H1 (cell line): ENCODE data around the gene PIK3R3.

Source experiments
- CREB1 ChIP-seq: IDR thresholded peaks from 2 replicates; pipeline ENCODE4 v1.6.1; 2012; ENCODE audit warnings: inconsistent platforms
- EP300 ChIP-seq, 2 experiments: IDR thresholded peaks; 1 replicate in 1 of 2; 2 replicates in 1 of 2; pipeline ENCODE4 v1.6.1; 2011 to 2012; ENCODE audit warnings: low read depth in 2 of 2, low read length in 2 of 2, mild to moderate bottlenecking in 2 of 2, borderline replicate concordance in 1 of 2, inconsistent platforms in 1 of 2, moderate library complexity in 1 of 2
- EZH2 ChIP-seq: fragments of 200-600 bp; sonication (generic); IDR thresholded peaks from 2 replicates; pipeline ENCODE4 v1.7.1; 2012; ENCODE audit warnings: low read depth, mild to moderate bottlenecking, moderate library complexity, low read length, inconsistent platforms; ENCODE audit not compliant: severe bottlenecking
- GABPA ChIP-seq: IDR thresholded peaks from 2 replicates; pipeline ENCODE4 v1.6.1; 2011; ENCODE audit warnings: mild to moderate bottlenecking, low read length, moderate library complexity, borderline replicate concordance; ENCODE audit not compliant: insufficient read depth
- KDM5A ChIP-seq: fragments of 200-600 bp; IDR thresholded peaks from 2 replicates; pipeline ENCODE4 v1.7.1; 2012; ENCODE audit warnings: mild to moderate bottlenecking, low read length, inconsistent platforms, mixed read lengths
- POLR2A ChIP-seq, 2 experiments: IDR thresholded peaks; 1 replicate in 1 of 2; 2 replicates in 1 of 2; pipeline ENCODE4 v1.6.1; 2011; ENCODE audit warnings: low read depth in 2 of 2, low read length in 2 of 2, mild to moderate bottlenecking in 2 of 2; ENCODE audit errors: control extremely low read depth in 1 of 2
- RAD21 ChIP-seq, 2 experiments: IDR thresholded peaks in 1 of 2; conservative IDR thresholded peaks in 1 of 2; 2 replicates each; pipeline ENCODE4 v1.6.1; 2011; ENCODE audit warnings: low read depth in 2 of 2, low read length in 2 of 2, improper control_type of control experiment in 1 of 2, inconsistent platforms in 1 of 2, mild to moderate bottlenecking in 1 of 2, moderate library complexity in 1 of 2
- TF ChIP-seq, protein P1 (sequence below), 3 experiments: IDR thresholded peaks; 1 replicate in 2 of 3; 2 replicates in 1 of 3; pipeline versions ENCODE4 v1.5.1 to v1.6.1; 2011; ENCODE audit warnings: low read length in 3 of 3, mild to moderate bottlenecking in 3 of 3, inconsistent platforms in 2 of 3, low read depth in 1 of 3, moderate library complexity in 1 of 3; ENCODE audit not compliant: insufficient read depth in 1 of 3; ENCODE audit errors: control extremely low read depth in 1 of 3
- TF ChIP-seq, protein P2 (sequence below): IDR thresholded peaks from 2 replicates; pipeline ENCODE4 v1.6.1; 2011; ENCODE audit warnings: low read depth, mild to moderate bottlenecking, low read length; ENCODE audit not compliant: insufficient read depth
- TF ChIP-seq, protein P3 (sequence below): IDR thresholded peaks from 2 replicates; pipeline ENCODE4 v1.6.1; 2011; ENCODE audit warnings: low read length, improper control_type of control experiment

DNA sequence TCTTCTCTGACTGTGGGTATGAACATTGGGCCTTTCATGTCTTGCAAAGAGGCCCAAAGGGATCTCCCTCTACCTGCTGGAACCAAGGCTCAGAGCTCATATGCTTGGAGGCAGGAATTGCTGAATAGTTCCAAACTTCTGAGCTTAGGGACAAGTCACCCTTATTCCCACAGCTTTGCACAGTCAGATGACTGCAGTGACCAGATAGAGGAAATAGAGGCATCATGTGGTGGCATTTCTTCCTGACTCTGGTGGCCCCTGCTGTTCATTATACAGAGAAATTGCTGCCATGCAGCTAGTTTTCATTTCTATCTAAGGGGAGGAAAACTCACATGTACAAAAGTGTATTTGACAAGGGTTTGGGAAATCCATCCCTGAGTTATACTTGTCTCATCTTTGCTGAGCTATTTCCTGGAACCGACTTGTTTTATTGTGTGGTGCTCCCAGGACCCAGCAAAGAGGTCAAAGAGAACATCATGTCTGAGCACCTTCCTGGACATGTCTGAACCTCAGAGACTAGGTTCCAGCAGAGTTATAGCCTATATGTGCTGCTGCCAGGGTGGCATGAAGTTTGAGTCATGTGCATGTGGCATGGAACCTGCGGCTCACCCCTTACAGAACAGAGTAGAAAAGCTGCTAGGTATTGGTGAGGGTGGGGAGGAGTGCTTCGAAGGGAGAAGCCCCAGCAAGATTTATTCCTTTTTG, 131.2 kb downstream of the PIK3R3 start:
- TF ChIP-seq KDM5A, result no peak
- no peak for TF ChIP-seq EZH2
- TF ChIP-seq, protein P1, sequence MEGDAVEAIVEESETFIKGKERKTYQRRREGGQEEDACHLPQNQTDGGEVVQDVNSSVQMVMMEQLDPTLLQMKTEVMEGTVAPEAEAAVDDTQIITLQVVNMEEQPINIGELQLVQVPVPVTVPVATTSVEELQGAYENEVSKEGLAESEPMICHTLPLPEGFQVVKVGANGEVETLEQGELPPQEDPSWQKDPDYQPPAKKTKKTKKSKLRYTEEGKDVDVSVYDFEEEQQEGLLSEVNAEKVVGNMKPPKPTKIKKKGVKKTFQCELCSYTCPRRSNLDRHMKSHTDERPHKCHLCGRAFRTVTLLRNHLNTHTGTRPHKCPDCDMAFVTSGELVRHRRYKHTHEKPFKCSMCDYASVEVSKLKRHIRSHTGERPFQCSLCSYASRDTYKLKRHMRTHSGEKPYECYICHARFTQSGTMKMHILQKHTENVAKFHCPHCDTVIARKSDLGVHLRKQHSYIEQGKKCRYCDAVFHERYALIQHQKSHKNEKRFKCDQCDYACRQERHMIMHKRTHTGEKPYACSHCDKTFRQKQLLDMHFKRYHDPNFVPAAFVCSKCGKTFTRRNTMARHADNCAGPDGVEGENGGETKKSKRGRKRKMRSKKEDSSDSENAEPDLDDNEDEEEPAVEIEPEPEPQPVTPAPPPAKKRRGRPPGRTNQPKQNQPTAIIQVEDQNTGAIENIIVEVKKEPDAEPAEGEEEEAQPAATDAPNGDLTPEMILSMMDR (IDR thresholded peaks at IDR 0.05; ENCODE audit: control extremely low read depth in 1 of 3, insufficient read depth in 1 of 3, low read depth in 1 of 3, low read length in 3 of 3), result no peak
- TF ChIP-seq EP300 (IDR thresholded peaks at IDR 0.05; ENCODE audit: borderline replicate concordance in 1 of 2, low read depth in 2 of 2, low read length in 2 of 2), result no peak
- no peak for TF ChIP-seq GABPA
- TF ChIP-seq POLR2A (IDR thresholded peaks at IDR 0.05; ENCODE audit: control extremely low read depth in 1 of 2, low read depth in 2 of 2, low read length in 2 of 2), result no peak
- no peak for TF ChIP-seq CREB1
- TF ChIP-seq, protein P2, sequence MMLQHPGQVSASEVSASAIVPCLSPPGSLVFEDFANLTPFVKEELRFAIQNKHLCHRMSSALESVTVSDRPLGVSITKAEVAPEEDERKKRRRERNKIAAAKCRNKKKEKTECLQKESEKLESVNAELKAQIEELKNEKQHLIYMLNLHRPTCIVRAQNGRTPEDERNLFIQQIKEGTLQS, result no peak
- TF ChIP-seq, protein P3, sequence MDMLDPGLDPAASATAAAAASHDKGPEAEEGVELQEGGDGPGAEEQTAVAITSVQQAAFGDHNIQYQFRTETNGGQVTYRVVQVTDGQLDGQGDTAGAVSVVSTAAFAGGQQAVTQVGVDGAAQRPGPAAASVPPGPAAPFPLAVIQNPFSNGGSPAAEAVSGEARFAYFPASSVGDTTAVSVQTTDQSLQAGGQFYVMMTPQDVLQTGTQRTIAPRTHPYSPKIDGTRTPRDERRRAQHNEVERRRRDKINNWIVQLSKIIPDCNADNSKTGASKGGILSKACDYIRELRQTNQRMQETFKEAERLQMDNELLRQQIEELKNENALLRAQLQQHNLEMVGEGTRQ, result no peak
- no peak for TF ChIP-seq RAD21 (IDR thresholded peaks at IDR 0.05 in 1 of 2, conservative IDR thresholded peaks at IDR 0.05 in 1 of 2; ENCODE audit: low read depth in 2 of 2, low read length in 2 of 2)
